Superior temporal gyrus (tissue), 1 donor: Measurements from ENCODE around the gene SLC18A2.
"Not testable (repeated sequence)": the region's sequence is repeated elsewhere in the genome, so short reads cannot be mapped to it uniquely, and the experiment has no call there.

ENCODE experiments used
- DNase-seq: peaks from one replicate; pipeline ENCODE4 v3.0.0-alpha.2; 2016; ENCODE audit errors: extremely low spot score

The SLC18A2 gene

DNA sequence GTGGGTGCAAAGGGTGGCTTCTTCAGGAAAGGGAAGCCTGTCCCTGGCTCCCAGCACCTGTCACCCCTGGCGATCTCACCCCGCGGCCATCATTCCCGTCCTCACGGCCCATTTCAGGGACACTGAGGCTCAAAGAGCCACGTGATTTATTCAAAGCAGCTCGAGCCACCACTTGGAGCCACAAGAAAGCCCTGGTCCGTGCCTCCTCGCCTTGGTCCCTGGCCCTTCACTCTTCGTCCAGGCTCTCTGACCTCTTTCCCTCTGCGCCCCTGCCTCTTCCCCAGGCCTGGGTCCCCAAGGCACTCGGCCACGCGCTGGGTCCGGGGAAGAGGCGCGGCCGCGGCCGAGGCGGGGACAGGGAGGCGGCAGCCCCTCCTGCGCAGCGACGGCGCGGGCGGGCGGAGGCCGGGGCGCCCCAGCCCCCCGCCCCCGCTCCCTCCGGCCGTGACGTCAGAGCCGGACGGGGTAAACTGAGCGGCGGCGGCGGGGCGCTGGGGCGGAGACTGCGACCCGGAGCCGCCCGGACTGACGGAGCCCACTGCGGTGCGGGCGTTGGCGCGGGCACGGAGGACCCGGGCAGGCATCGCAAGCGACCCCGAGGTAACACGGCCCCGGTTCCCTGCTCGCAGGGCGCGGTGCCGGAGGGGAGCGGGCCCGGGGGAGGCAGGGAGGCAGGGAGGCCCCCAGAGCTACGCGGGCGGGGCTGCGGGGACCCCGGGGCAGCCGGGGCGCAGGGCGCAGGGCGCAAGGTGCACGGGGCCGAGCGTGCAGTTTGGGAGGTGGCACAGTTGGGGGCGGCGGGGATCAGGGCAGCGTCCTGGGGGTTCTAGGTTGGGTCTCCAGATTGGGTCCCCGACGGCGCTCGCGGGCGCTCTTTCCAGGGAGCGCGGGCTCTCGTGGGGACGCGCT is at the start of gene SLC18A2:
SLC18A2 (plus strand) TSS at position 494 of the 909 bp plus-strand sequence. CDS start 580 bp downstream, outside the sequence.
- DNase-seq: no peak

DNA sequence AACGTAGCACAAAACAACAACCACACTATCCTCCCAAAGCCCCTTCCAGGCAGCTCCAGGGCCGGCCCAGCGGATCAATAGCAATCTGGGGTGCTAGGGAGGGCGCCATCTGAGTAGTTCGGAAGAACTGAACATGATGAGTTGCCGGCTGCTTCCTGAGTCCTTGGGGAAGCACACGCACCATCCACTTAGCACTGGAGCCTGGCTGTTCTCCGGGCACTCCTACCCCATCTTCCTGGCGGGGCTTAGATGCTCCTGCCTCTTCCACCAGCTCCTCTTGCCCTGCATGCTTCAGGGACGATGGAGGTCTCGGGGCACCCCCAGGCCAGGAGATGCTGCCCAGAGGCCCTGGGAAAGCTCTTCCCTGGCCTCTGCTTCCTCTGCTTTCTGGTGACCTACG is 43.7 kb upstream of the SLC18A2 start, which contains the start of gene KCNK18:
KCNK18 (plus strand) TSS at position 301 of the 400 bp plus-strand sequence; CDS start at position 301, 0 bp downstream.
- no peak for DNase-seq

DNA sequence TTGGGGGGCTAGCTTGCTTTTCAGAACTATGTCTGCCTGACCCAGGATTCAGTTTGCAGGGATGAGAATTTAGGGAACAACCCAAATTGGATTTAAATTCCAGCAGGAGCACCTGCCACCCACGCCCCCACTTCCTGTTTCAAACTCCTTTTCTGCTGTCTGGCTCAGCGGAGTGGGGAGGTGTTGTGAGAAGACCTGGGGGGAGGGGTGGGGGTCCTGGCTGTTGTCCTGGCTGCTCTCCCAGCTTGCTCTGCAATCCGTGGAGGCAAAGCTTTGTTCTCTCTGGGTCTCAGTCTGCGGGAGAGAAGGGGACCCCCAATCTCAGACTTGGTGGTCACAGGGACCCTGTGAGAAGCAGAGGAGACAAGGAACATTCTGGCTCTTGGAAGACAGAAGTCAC is 42.8 kb upstream of the SLC18A2 start:
- no peak for DNase-seq

DNA sequence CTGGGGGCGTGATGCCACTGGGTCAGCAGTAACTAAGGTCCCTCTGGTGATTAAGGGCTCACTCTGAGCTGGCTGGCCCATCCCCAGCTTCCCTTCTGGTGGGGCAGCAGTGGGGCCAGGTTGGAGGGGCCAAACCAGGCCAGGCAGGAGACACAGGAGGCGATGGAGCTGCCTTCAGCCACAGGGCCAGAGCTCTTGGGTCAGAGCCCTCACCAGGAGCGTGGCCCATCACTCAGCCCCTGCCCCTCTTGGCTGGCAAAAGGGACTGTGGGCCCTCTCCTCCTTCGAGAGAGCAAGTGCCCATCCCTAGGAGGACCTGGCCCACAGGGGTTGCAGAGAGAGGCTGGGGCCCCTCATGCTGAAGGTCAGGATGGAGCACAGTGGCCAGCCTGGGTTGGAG is 39.1 kb upstream of the SLC18A2 start:
- DNase-seq: no peak

DNA sequence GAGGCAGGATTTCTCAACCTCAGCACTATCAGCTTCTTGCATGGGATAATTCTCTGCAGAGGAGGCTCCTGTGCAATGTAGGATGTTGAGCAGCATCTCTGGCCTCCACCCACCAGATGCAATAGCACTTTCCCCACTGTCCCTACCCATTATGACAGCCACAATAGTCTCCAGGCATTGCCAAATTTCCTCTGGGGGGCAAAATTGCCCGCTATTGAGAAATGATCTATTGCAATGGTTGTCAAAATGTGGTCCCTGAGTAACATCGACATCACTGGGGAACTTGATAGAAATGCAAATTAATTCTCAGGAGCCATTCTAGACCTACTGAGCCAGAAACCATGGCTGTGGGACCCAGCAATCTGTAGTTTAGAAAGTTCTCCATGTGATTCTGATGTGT is 36.6 kb upstream of the SLC18A2 start:
- DNase-seq: no peak

DNA sequence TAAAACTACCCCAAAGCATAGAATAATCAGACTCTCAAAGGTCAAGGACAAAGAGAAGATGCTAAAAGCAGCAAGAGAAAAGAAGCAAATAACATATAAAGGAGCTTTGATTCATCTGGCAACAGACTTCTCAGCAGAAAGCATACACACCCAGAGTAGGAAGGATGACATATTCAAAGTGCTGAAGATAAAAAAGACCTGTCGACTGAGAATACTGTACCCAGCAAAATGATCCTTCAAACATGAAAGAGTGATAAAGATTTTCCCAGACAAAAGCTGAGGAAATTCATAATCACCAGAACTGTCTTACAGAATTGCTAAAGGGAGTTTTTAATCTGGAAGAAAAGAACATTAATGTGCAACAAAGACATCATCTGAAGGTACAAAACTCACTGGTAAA is 28.7 kb upstream of the SLC18A2 start:
- DNase-seq: no peak

DNA sequence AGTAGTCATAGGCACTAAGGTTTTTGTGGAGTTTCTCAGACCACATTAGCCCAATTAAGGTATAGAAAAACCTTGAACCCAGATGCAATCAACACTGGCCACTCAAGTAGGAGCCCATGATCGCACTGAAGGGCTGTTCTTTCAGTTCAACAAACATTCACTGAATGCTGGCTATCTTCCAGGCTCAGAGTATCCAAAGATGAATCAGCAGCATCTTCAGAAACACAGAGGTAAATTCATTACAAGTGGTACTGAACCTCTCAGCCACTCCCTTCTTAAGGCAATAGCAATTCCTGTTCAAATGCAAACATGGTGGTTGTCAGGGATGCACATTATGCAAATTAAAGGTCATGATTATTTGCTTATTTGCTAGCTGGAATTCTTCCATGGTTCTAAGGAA is 26.5 kb upstream of the SLC18A2 start:
- no peak for DNase-seq

DNA sequence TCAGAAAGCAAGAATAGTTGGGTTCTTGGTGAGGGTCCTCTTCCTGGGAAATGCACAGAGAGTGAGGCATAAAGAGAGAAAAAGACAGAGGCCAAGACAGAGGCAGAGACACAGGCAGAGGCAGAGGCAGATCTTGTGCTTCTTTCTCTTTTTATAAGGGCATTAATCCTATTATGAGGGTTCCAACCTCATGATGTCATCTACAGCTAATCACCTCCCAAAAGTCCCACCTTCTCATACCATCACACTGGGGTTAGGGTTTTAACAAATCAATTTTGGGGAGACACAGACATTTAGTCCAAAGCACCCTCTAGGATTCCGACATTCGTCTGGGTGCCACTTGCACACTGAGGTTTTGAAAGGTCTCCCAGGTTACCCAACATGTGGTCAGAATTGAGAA is 25.8 kb upstream of the SLC18A2 start:
- DNase-seq: no peak

DNA sequence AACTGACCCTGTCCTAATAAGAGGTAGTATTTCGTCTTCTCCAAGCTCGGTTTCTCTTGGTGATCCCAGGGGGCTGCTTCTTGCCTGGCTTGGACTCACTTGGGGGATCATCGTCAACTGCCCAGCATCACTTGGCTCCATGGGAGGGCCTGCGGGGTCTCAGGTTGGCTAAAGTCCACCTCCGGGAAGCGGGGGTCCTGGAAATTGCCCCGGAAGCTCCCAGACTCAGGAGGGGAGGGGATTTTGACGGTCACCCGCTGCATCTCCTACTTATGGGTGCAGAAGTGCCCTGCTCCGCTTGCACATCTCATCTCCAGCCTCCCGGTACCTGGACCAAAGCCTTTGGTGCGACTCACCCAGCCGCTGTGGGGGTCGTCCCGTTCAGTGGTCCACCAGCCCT is 24.9 kb upstream of the SLC18A2 start:
- no peak for DNase-seq

DNA sequence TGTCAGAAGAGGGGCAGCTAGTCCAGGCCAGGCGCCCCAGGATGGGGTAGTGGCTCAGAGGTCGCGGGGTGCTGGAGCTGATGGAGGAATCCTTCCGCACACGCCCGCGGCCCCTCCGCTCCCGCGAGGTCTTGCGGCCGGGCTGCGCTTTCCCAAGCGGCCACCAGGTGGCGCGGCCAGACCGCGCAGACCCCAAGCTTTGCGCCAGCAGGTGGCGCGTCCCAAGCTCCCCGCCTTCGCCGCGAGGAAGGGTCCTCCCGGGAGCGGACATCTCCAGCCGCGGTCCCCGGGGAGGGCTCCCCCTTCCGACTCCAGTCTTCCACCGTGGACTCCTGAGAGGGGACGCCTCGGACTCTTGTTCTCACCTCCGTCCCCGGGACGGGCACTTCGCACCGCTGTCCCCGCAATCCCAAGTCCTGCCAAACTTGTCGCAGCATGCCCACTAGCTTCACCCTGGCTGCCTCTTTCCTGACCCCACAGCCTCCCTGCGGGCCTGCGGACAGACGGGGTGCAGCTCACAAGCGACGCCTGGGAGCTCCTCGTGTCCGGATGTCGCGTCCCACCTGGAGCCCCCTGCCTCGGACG is 24.2 kb upstream of the SLC18A2 start:
- peak; percentile 76 for DNase-seq

DNA sequence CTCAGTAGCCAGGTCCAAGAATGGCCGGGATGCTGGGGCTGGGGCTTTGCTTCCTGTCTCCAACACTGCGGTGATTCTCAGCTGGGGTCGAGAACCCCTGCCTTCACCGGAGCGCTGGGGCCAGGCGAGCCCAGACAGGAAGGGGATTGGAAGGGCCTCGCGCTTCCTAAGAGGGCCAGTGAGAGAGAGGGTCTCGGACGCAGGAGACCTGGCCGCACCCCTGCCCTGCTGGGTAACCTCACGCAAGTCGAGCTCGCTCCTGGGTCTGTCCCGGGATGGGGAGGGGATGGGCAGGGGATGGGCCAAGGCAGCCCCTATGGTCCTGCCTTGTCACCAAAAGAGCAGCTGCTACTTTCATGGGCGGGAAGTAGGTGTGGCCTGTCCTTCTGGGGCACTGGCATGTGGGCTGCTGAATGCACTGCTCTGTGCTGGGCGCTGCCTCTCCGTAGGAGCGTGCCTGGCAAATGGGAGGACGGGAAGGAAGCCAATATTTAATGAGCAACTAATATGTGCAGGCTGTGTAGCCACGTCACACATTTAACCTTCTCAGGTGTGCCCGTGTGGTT is 23.6 kb upstream of the SLC18A2 start:
- DNase-seq: no peak

DNA sequence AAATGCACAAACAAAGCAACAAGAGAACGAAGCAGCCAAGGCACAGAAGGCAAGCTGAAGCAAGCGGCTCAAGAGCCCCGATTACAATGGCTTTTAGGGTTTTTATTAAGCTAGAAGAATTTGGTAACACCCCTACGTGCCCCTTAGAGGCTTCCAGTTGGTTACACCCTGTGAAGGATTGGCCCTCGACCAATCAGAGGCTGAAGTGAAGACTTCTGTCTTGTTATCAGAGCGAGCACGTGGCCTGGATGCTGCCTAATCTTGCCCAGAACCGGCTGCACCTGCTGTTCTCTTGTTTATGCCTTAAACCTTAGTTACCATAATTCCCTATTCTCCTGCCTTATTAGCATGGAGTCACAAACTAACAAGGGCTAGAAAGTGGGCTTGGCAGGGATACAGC is 22.3 kb upstream of the SLC18A2 start:
- no peak for DNase-seq

DNA sequence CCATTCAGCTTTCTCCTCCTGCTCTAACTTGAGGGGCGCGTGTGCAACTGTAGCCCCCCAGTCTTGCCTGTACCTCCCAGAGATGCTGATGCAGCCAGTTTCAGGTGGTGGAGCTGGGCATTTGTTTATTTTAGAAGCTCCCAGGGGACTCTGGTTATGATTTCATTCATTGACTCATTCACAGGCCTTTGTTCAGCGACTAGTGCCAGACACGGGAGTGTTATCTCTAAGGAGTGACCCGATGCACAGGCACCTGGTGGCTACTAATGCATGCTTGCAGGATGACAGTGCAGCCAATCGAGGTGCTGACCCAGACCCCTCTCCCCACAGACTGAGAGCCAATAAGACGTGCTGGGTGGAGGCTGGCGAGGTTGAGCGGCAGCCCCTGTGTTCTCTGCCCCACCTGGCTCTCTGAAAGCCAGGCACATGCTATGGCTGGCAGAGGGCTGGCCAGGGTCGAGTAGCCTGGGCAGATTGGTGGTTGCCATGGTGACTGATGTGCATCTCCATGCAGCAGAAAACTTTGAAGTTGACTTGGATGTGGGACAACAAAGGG is 19.7 kb upstream of the SLC18A2 start:
- no peak for DNase-seq

DNA sequence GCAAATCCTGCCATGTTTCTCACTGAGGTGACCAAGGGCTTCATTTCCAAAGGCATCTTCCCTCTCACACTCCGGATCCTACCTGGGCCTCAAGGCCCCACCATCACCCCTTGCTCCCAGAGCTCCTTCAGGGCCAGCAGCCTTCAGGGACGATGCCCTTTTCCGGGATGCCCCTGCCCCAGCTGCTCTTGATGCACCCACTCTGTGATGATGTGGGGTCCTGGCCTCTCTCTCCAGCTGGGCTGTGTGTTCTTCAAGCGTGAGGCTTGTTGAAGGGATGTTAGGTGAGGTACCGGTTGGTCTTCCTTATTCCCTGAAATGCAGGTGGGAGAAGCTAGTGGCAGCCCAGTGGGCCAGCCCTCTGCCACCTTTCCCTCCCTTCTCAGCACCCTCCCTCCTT is 18.4 kb upstream of the SLC18A2 start:
- no peak for DNase-seq

DNA sequence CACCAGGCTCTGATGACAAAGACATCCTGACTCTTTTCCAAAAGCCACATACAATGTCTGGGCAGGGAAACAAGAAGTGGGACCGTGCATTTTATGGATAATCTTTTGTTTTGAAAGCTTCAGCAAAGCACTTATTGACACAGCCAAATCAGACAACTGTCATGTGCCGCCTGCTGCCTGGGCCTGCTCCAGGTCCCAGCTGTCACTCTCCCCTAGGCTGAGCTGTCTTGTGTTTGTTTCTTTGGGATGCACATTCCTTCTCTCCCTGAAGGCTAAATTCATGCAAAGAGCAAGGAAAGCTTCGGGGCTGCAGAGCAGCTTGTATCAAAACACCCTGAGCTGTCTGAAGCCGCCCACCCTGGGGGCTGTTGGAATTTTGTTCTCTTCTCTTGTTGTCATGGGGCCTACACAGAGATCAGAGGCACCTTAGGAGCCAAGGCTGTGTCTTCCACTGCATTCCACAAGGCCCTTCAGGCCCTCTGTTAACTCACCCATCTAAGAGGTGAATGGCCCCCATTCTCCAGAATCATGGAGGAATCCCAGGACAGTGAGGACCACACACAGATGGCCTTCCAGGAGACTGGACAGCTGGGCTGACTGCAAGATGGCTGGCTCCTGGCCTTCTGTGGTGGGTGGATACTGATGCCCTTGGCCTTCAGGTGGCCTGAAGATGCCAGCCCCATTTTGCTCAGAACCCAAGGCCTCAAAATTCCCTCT is 17.8 kb upstream of the SLC18A2 start:
- DNase-seq: peak; percentile 37

DNA sequence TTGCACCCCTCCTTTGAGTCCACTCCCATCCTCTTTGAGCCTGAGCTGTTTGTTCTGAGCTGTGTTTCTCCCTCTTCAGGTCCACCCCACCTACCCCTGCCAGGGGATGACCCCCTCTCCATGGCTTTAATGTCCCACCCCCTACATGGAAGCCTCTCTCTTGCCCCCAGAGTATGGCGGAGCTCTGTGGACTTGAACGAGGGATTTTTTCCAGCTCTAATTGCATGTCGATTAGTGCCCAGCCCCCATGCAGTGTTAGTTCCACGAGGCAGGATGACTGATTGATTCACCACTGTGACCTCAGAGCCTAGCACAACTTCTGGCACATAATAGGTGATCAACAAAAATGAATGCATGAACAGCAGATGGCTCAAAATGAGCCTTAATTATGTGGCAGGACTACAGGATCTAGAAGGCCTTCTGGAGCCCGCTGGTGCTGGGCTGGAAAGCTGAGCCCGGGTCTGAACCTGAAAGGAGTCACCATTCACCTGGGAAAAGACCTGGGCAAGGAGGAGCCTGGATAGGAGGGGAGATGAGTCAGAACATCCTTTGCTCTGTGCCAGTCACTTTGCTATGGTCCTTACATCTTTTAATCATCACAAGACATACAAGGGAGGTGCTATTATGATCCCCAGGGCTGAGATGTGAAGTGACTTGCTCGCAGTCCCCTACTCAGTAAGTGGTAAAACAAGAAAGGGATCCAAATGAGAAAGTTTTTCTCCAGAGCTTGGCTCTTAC is 17.1 kb upstream of the SLC18A2 start:
- DNase-seq: no peak

DNA sequence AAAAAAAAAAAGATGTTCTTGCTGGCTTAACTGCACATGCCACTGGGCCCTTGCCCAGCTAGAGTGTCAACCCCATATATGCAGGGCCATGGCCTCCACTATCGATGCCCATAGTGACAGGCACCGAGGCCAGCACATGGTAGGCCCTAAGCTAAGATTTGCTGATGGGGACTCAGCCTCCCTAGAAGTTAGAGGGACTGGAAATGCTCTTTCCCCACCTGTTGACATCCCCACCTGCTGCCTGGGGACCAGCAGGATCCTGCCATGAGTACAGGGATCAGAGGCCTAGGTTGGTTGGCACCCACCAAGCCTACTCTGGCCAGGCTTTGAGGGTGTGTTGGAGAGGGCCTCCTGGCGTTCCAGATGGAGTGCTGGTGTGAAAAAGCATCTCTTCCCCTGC is 16.0 kb upstream of the SLC18A2 start:
- DNase-seq: no peak

DNA sequence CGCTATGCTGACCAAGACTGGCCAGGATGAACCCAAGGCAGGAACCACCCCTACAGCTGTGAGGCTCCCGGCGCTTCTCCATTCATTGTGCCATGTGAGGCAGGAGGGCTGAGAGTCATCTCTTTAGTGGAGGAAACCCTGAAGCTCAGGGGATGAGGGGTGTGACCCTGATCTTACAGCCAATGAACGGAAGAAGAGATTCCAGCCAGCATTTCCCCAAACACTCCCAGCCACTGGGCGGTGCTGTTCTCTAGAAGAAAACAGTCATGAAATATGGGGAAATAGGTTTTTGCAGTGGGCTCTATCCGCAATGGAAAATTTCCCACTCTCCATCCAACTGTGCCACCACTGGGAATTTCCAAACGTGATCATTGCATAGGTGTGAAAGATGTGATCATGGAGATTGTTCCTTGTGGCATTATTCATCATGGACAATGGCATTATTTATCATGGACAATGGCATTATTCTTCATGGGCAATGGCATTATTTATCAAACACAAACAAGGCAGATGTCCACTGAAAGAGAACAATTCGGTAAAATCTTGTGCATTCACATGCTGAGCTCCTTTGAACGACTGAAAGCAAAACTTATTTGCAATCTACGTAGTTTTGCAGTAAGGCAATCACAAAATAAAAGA is 14.0 kb upstream of the SLC18A2 start:
- peak; percentile 49 for DNase-seq

DNA sequence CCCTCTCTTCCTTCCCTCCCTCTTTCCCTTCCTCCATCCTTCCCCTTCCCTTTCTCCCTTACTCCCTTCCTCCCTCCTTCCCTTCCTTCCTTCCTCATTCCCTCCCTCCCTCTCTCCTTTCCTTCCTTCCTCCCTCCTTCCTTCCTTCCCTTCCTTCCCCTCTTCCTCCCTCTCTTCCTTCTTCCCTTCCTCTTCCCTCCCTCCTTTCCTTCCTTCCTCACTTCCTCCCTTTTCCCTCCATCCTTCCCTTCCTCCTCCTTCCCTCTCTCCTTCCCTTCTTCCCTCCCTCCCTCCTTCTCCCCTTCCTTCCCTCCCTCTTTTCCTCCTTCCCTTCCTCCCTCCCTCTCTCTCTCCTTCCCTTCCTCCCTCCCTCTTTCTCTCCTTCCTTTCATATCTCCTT is 12.7 kb upstream of the SLC18A2 start:
- no peak for DNase-seq

DNA sequence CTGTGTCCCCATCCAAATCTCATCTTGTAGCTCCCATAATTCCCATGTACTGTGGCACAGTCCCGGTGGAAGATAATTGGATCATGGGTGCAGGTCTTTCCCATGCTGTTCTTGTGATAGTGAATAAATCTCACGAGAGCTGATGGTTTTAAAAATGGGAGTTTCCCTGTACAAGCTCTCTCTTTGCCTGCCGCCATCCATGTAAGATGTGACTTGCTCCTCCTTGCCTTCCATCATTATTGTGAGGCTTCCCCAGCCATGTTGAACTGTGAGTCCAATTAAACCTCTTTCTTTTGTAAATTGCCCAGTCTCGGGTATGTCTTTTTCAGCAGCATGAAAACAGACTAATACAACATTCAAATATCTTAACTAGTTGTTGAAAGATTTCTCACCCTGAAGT is 10.8 kb upstream of the SLC18A2 start:
- DNase-seq: not testable (repeated sequence)
